ENCODE measurements around the gene FZD4.

DNA sequence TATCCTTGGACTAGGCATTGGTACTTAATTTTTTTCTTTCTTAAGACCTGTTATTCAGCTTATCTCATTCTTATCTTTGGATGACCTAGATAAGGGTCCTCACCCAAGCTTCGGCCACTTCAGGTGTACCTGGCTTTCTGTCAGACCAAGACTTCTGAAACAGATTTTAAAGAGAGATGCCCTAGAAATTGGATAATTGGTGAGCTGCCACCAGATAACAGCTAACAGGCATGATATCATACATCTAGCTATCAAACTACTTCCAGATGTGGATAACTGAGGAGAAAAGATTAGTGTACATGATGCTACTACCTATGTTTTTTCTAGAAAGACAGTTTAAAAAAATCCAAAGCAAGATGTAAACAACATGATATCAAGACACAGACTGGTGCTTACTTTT, 52.9 kb downstream of the FZD4 start:
- TF ChIP-seq, protein P1, sequence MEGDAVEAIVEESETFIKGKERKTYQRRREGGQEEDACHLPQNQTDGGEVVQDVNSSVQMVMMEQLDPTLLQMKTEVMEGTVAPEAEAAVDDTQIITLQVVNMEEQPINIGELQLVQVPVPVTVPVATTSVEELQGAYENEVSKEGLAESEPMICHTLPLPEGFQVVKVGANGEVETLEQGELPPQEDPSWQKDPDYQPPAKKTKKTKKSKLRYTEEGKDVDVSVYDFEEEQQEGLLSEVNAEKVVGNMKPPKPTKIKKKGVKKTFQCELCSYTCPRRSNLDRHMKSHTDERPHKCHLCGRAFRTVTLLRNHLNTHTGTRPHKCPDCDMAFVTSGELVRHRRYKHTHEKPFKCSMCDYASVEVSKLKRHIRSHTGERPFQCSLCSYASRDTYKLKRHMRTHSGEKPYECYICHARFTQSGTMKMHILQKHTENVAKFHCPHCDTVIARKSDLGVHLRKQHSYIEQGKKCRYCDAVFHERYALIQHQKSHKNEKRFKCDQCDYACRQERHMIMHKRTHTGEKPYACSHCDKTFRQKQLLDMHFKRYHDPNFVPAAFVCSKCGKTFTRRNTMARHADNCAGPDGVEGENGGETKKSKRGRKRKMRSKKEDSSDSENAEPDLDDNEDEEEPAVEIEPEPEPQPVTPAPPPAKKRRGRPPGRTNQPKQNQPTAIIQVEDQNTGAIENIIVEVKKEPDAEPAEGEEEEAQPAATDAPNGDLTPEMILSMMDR (IDR thresholded peaks at IDR 0.05), result no peak
- no peak for TF ChIP-seq EP300 (IDR thresholded peaks at IDR 0.05)
- TF ChIP-seq POLR2A (IDR thresholded peaks at IDR 0.05), result no peak
- no peak for TF ChIP-seq POLR2AphosphoS5 (IDR thresholded peaks at IDR 0.05)
